Cardiac fibroblast (primary cell): ENCODE measurements around the gene AKAP6.

ENCODE experiments used
- DNase-seq, 2 donors: peaks; one replicate each; pipeline versions ENCODE4 v3.0.0 to v3.0.0-alpha.2; 2010; ENCODE audit warnings: low read depth in 2 of 2
- H3K4me3 ChIP-seq, 2 donors: replicated peaks in 1 of 2; 1 replicate in 1 of 2; 2 replicates in 1 of 2; pipeline ENCODE4 v1.5.1; 2011; ENCODE audit warnings: low read depth in 2 of 2, low read length in 2 of 2, mild to moderate bottlenecking in 2 of 2, moderate library complexity in 1 of 2
- CTCF ChIP-seq: IDR thresholded peaks from one replicate; pipeline ENCODE4 v1.5.1; 2011; ENCODE audit warnings: low read depth, mild to moderate bottlenecking, low read length, inconsistent platforms

Gene AKAP6

GRCh38 chr14:32620724-32621123, 291.6 kb downstream of the AKAP6 start:
- no peak for TF ChIP-seq CTCF
- peak in 1 of 2 donors; percentile 29 for DNase-seq
- H3K4me3 ChIP-seq: no peak overlapping the region

- no peak for TF ChIP-seq CTCF
- no peak overlapping the region for H3K4me3 ChIP-seq
- no peak for DNase-seq
Observed at GRCh38 chr14:32621585-32621984, 292.5 kb downstream of the AKAP6 start.

- TF ChIP-seq CTCF: no peak
- H3K4me3 ChIP-seq: no peak overlapping the region
- DNase-seq: no peak
Observed at GRCh38 chr14:32622742-32623141, 293.6 kb downstream of the AKAP6 start.

GRCh38 chr14:32623300-32624093, 294.4 kb downstream of the AKAP6 start:
- TF ChIP-seq CTCF: no peak
- no peak overlapping the region for H3K4me3 ChIP-seq
- peak; percentile 57 to 78 for DNase-seq

- TF ChIP-seq CTCF: no peak
- no peak for DNase-seq
- H3K4me3 ChIP-seq: no peak overlapping the region
Observed at GRCh38 chr14:32625211-32625610, 296.1 kb downstream of the AKAP6 start.

- DNase-seq: no peak
- no peak overlapping the region for H3K4me3 ChIP-seq
- no peak for TF ChIP-seq CTCF
Observed at GRCh38 chr14:32627545-32628298, 298.6 kb downstream of the AKAP6 start.
